Measurements from ENCODE around the gene SDC1.
A peak's percentile ranks its signal among the peaks of the same experiment; 100 is the strongest.

SDC1 gene

DNA sequence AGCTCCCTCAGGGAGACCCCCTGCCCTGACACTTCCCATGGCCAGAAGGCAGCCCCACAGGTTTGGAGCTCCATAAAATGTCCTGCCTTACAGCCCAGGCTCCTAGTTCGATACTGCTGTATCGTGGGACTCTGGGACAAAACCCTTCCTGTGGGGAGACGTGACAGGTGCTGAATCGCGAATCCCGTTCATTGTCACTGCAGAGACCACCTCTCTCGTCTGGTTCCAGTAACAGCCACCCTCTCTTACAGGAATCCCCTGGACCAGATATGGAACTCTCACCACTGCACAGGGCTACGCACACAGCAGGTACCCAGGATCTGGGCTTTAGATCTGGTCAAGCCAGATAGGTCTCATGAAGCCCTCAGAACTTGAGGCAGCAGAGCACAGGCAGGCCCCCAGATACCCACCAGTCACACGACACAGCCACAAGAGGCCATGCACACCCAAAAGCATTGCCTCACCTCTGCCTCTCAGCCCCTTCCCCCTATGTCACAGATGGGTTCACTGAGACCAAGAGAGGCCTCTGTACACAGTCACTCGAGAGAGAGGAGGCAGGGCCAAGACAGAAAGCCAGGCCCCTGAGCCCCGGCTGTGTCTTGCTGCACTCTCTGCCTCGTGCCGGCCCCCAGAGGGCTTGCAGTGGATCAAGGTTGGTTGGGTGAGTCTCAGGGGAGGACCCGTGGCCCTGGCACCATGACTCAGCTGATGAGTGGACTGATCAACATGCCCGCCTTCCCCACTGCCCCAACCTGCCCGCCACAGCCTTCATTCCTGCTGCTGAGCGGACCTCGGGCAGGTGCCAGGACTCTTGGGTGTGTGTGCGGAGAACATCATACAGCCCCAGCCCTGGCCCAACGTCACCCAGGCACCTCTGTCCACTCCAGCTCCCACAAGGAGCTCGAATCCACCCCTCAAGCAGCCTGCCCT, 7.6 kb downstream of the SDC1 start:
- peak overlapping the region; percentile 22 for H3K4me3 ChIP-seq (ENCODE audit: low read length)
- TF ChIP-seq, protein P1, sequence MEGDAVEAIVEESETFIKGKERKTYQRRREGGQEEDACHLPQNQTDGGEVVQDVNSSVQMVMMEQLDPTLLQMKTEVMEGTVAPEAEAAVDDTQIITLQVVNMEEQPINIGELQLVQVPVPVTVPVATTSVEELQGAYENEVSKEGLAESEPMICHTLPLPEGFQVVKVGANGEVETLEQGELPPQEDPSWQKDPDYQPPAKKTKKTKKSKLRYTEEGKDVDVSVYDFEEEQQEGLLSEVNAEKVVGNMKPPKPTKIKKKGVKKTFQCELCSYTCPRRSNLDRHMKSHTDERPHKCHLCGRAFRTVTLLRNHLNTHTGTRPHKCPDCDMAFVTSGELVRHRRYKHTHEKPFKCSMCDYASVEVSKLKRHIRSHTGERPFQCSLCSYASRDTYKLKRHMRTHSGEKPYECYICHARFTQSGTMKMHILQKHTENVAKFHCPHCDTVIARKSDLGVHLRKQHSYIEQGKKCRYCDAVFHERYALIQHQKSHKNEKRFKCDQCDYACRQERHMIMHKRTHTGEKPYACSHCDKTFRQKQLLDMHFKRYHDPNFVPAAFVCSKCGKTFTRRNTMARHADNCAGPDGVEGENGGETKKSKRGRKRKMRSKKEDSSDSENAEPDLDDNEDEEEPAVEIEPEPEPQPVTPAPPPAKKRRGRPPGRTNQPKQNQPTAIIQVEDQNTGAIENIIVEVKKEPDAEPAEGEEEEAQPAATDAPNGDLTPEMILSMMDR (IDR thresholded peaks at IDR 0.05; ENCODE audit: insufficient read depth, low read depth, low read length, missing control alignments) = no peak
- DNase-seq (ENCODE audit: low read depth) = peak; percentile 98

DNA sequence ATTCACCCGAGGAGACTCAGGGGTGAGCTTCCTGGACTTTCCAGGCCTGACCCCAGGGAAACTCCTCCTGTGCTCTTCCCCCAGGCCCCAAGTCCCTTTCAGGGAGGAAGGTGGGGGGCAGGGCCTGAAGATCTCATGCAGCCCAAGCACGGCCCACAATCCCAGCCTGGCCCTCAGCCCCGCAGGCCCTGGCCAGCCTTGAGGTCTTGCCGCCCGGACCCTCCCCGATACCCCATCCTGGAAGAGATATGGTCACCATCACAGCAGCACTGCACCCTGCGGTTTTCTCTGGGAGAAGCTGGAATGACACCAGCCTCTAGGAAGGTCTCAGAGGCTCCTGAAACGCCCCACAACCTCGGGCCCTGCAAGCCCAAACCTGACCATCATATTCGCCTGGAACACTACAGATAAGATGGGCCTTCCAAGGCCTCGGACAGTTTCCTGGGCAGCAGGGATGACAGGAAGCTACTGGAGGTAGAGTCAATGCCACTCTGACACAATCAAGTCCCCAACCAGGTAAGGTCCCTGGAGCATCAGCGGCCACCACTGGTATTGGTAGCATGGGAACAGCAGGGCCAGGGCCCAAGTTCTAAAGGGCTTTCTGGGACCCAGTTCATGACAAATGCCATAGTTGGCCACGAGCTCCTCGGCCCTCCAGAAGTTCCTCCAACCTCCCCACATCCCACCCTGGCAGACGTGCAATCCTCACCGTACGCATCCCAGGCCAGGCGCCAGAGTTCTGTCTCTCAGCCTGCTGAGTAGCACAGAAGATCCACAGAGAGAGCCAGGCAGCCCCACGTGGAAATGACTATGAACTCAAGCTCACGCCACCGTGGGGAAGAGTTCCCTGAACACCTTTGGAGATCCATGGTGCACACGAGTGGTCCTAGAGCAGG, 8.6 kb downstream of the SDC1 start:
- DNase-seq (ENCODE audit: low read depth) = no peak
- no peak overlapping the region for H3K4me3 ChIP-seq (ENCODE audit: low read length)
- TF ChIP-seq, protein P1 (IDR thresholded peaks at IDR 0.05; ENCODE audit: insufficient read depth, low read depth, low read length, missing control alignments) = no peak

DNA sequence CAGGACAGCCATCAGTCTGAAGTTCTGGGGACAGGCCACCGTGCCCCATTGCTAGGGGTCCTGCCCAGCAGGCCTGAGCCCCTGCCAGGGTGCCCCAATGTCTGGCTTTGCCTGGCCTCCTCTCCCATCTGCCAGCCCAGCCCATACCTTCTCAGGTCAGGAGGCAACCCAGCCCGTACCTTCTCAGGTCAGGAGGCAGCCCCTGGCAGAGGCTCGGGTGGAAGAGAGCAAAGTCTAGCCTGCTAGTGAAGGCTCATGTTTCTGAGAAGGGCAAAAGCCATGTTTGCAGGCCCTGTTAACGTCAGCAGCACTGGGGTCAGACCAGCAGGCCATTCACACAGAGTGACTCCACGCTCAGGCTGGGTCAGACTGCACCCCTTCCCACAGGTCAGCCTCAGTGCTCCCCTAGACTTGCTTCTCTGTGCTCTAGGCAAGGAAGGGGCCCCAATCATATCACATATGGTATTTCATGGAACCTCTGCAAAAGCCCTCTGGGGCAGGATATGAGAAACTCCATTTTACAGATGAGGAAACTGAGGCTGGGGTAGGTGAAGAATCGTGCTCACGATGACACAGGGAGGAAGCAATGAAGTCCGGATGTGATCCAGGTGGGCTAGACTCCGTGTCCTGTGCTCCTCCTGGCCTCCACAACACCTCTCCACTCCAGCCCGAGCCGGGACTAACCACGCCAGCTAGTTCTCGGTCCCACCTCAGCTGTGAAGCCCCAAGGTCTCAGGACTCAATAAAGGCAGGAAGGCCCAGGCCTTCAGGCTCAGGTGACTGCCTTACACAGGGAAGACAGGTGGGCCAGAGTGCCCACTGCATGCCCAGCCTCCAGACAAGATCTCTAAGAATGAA, 9.5 kb downstream of the SDC1 start:
- no peak overlapping the region for H3K4me3 ChIP-seq (ENCODE audit: low read length)
- peak; percentile 4 for DNase-seq (ENCODE audit: low read depth)
- TF ChIP-seq, protein P1 (IDR thresholded peaks at IDR 0.05; ENCODE audit: insufficient read depth, low read depth, low read length, missing control alignments) = no peak

DNA sequence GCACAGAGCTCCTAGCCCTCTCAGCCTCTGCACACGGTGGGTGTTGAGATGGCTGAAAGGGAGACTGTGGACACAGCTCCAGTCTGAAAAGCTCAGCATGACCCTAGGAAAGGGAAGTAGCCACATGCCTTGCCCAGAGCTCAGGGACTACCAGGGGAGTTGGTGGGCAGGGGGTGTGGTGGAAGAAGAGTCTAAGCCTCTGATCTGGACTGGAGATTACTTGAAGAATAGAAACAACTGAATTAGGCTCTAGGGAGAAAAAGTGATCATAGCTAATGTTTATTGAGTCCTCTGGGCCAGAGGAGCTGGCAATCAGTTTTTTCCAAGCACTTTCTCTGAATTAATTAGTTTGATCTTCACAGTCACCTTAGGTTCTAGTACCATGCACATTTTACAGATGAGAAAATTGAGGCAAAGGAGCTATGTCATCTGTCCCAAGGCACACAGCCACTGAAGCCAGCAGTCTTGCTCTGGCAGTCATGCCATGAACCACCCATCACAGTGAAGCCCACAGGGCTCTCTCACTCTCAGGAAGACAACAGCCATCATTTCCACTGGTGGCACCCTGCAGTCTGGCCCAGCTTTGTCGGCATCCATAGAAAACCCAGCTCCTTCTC, 10.3 kb downstream of the SDC1 start:
- TF ChIP-seq, protein P1 (IDR thresholded peaks at IDR 0.05; ENCODE audit: insufficient read depth, low read depth, low read length, missing control alignments) = no peak
- DNase-seq (ENCODE audit: low read depth) = peak; percentile 13
- H3K4me3 ChIP-seq (ENCODE audit: low read length) = no peak overlapping the region

DNA sequence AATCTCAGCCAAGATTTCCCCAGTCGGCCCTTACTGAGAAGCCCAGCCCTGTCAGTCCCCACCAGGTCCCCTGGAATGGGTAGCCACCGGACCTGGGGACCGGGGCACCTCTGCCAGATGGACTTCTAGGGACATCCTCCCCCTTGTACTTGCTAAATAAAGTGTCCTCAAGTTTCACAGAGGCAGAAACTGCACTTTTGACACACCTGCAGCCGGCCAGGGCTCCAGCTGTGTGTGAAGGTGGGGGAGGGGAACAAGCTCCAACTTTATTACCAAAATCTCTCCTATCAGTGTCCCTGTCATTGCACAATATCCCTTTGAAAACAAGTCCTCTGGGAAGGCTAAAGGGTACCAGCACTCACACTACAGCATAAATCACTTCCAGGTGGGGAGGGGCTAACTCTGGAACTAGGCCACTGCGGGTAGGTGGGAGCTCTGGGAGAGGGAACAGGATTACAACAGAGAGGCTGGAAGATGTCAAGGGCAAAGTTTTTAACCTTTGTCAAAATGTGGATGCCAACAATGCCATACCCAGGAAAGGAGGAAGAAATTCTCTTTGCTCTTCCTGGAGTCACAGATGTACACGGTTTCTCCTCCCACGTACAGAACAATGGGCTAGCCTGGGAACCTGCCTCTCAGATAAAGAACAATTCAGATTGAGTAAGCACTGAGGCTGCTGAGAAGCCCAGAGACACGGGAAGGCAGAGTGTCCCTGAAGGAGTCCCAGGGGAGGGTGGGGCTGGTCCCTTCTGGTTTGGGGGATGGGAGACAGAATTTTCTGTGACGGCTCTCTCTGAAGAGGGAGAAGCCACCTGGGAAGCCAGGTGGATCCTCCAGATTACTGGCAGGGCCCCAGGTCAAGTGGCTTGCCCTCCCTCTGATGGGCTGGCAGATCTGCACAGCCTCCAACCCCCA, 11.0 kb downstream of the SDC1 start:
- peak; percentile 83 for DNase-seq (ENCODE audit: low read depth)

More for the DNA sequence above, 11.0 kb downstream of the SDC1 start:
- H3K4me3 ChIP-seq (ENCODE audit: low read length) = no peak overlapping the region
- TF ChIP-seq, protein P1 (IDR thresholded peaks at IDR 0.05; ENCODE audit: insufficient read depth, low read depth, low read length, missing control alignments) = no peak

All from epithelial cell of esophagus (primary cell).